ENCODE results near the gene BUD31. TPM values are rescaled to one million over a fixed set of nuclear protein-coding genes. Genes with fewer than 3 reads are reported as not detected.

Gene BUD31
- total RNA-seq, 4 donors from 2014 or later: 5.0 to 167 (median 50.1) TPM

- H3K9me3 ChIP-seq: no peaks in the 10 kb centered on the region
- WGBS, 2 donors (ENCODE audit: low coverage in 1 of 2): 67% methylated on average over 16 of the region's 16 CpGs; no CpG with 5 or more reads in 1 of the 2 donors
- H3K27me3 ChIP-seq: no peaks in the 10 kb centered on the region
- DNase-seq: peak; percentile 57
- peak overlapping the region; percentile 78 to 85 (median 84) for H3K27ac ChIP-seq
- intact Hi-C loops (cut with DNase I; ENCODE audit: low total_unique reads): no loop called here
- no peaks in the 10 kb centered on the region for H3K36me3 ChIP-seq
- peaks cover 9 to 42% (median 22%) of the 10 kb centered on the region in 4 donors for H3K4me1 ChIP-seq
- H3K4me3 ChIP-seq: no peak overlapping the region
- TF ChIP-seq CTCF (IDR thresholded peaks at IDR 0.05) (no peak), POLR2A (IDR thresholded peaks at IDR 0.05) (peak; percentile 8)
- in situ Hi-C loops (cut with MboI; ENCODE audit: low pct_ligation_motif_present in 1 of 4, low pct_unique_long_range_greater_than_20kb in 1 of 4, low sequenced_read_pairs in 3 of 4): no loop called here
Measured at GRCh38 chr7:99380823-99381663, 27.7 kb upstream of the BUD31 start.

- no peaks in the 10 kb centered on the region for H3K9me3 ChIP-seq
- no peak for TF ChIP-seq CTCF (IDR thresholded peaks at IDR 0.05)
- no peak for TF ChIP-seq EP300 (IDR thresholded peaks at IDR 0.05; ENCODE audit: low read depth)
- no peak for TF ChIP-seq POLR2A (IDR thresholded peaks at IDR 0.05)
- TF ChIP-seq POLR2AphosphoS5 (IDR thresholded peaks at IDR 0.05): no peak
- no peaks in the 10 kb centered on the region for H3K27me3 ChIP-seq
- H3K27ac ChIP-seq: no peak overlapping the region
- peaks cover 9 to 36% (median 21%) of the 10 kb centered on the region in 4 donors for H3K4me1 ChIP-seq
- in situ Hi-C loops (cut with MboI; ENCODE audit: low pct_ligation_motif_present in 1 of 4, low pct_unique_long_range_greater_than_20kb in 1 of 4, low sequenced_read_pairs in 3 of 4): no loop called here
- no peak for DNase-seq
- intact Hi-C loops (cut with DNase I; ENCODE audit: low total_unique reads): no loop called here
- H3K4me3 ChIP-seq: no peak overlapping the region
- no peaks in the 10 kb centered on the region for H3K36me3 ChIP-seq
- WGBS, 2 donors (ENCODE audit: low coverage in 1 of 2): 81% methylated on average over 5 of the region's 7 CpGs; no CpG with 5 or more reads in 1 of the 2 donors
Measured at GRCh38 chr7:99381664-99382075, 27.1 kb upstream of the BUD31 start.

GRCh38 chr7:99383203-99383602 is 25.6 kb upstream of the BUD31 start:
- in situ Hi-C loops (cut with MboI; ENCODE audit: low pct_ligation_motif_present in 1 of 4, low pct_unique_long_range_greater_than_20kb in 1 of 4, low sequenced_read_pairs in 3 of 4): no loop called here
- peaks cover 0 to 5% (median 0%) of the 10 kb centered on the region in 4 donors for H3K36me3 ChIP-seq

More at GRCh38 chr7:99383203-99383602, 25.6 kb upstream of the BUD31 start:
- Histone ChIP-seq H3K27me3 (no peaks in the 10 kb centered on the region), H3K4me3 (no peak overlapping the region), H3K9me3 (no peaks in the 10 kb centered on the region), H3K27ac (no peak overlapping the region), H3K4me1 (peaks cover 9 to 31% (median 21%) of the 10 kb centered on the region in 4 donors)
- no peak for TF ChIP-seq POLR2AphosphoS5 (IDR thresholded peaks at IDR 0.05)
- no peak for TF ChIP-seq POLR2A (IDR thresholded peaks at IDR 0.05)
- TF ChIP-seq EP300 (IDR thresholded peaks at IDR 0.05; ENCODE audit: low read depth): no peak
- no peak for TF ChIP-seq CTCF (IDR thresholded peaks at IDR 0.05)
- no peak for DNase-seq
- WGBS, 2 donors (ENCODE audit: low coverage in 1 of 2): 90 to 91% methylated on average over 5 to 10 of the region's 10 CpGs
- intact Hi-C loops (cut with DNase I; ENCODE audit: low total_unique reads): no loop called here

All from transverse colon (tissue), 4 donors.